GM12878 (cell line): ENCODE results near the gene TARDBP. TPM values are rescaled to one million over a fixed set of nuclear protein-coding genes. Genes with fewer than 3 reads are reported as not detected.
A peak's percentile ranks its signal among the peaks of the same experiment; 100 is the strongest.

Experiments
- BCLAF1 ChIP-seq: fragments of 450-650 bp; IDR thresholded peaks from 2 replicates; pipeline ENCODE4 v1.6.1; 2017; ENCODE audit warnings: antibody characterized with exemption, mild to moderate bottlenecking, moderate library complexity
- IRF3 ChIP-seq: fragments of 450-650 bp; IDR thresholded peaks from 2 replicates; pipeline ENCODE4 v1.6.1; 2014; ENCODE audit warnings: mild to moderate bottlenecking
- IRF5 ChIP-seq: fragments of 450-650 bp; IDR thresholded peaks from 2 replicates; pipeline ENCODE4 v1.6.1; 2017; ENCODE audit warnings: borderline replicate concordance
- MTA3 ChIP-seq: IDR thresholded peaks from 2 replicates; pipeline ENCODE4 v1.6.1; 2012; ENCODE audit warnings: low read length, inconsistent platforms, borderline replicate concordance
- NFYB ChIP-seq: IDR thresholded peaks from 2 replicates; pipeline ENCODE4 v1.6.1; 2011; ENCODE audit warnings: low read depth, mild to moderate bottlenecking, low read length, improper control_type of control experiment, moderate library complexity; ENCODE audit not compliant: insufficient read depth
- RAD21 ChIP-seq: IDR thresholded peaks from 2 replicates; pipeline ENCODE4 v1.6.1; 2011; ENCODE audit warnings: mild to moderate bottlenecking, low read depth, low read length, moderate library complexity; ENCODE audit not compliant: insufficient read depth
- polyA plus RNA-seq, 11 experiments: library from polyadenylated mRNA; depleted of rRNA in 4 of 11; unstranded in 6 of 11; stranded (reverse) in 5 of 11; fragments of >200 nt; fragmentation: Nextera tagmentation in 4 of 11; fragmentation: Illumina TruSeq in 1 of 11; extraction: Ambion mirVana in 4 of 11; extraction: Trizol in 1 of 11; gene quantifications; 1 replicate in 1 of 11; 2 replicates in 10 of 11; pipeline versions ENCODE4 v1.2.1 to v1.2.3, GENCODE V29; 2011 to 2016; ENCODE audit warnings: inconsistent platforms in 2 of 11, missing spikeins in 2 of 11, low read depth in 1 of 11
- total RNA-seq, 4 experiments: library from RNA; depleted of rRNA in 3 of 4; stranded (reverse); fragments of >200 nt in 3 of 4; fragmentation: Illumina TruSeq in 1 of 4; extraction: Trizol in 1 of 4; gene quantifications; 2 replicates each; pipeline versions ENCODE4 v1.2.1 to v1.2.3, GENCODE V29; 2013 to 2021

The TARDBP gene
- total and polyA plus RNA-seq, 10 of the 15 experiments (the other 5 are each of a cell fraction or from before 2014, with no cell fraction given): 55.6 to 318 (median 192) TPM

DNA sequence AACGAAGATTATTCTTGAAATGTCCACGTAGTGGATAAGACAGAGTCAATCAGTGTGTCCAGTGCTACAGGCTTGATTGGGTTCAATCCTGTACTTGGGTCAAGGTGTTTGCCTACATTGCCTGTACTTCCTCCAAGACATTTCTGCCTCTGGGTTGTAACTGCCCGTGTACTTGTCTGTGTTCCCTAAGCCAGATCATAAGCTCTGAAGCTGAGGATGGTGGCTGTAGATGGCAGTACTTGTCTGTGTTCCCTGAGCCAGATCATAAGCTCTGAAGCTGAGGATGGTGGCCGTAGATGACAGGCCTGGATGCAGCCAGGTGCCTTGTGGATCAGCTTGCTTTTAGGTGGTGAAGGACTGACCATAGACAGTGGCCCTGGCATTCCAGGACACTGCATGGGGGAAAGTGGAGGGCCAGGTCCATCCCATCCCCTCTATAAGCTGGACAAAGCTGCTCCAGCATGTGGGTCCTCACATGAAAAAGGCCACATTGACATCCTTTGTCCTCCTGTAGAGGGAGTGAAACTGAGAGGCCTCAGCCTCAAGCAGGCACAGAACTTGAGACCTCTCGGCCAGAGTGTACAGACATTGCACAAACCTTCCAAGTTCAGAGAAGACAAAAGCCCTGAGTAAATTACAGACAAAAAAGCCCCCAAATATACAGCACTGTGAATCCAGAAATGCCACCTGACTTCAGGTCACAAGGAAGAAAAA is 49.4 kb downstream of the TARDBP start (continued):
- TF ChIP-seq IRF5: no peak
- TF ChIP-seq RAD21: peak; percentile 10; the same call in 1 of the 2 replicates
- no peak for TF ChIP-seq NFYB
- no peak for TF ChIP-seq IRF3
- TF ChIP-seq MTA3: 0 out of 2 replicates have a peak, but pooled peaks have one; percentile 14
- TF ChIP-seq BCLAF1: no peak
